ENCODE measurements around the gene SERPINI2. TPM values are rescaled to one million over a fixed set of nuclear protein-coding genes. Genes with fewer than 3 reads are reported as not detected.

Gene SERPINI2
- total and polyA plus RNA-seq, 12 donors: 0.10 to 0.38 (median 0.11) TPM; not detected in 9

DNA sequence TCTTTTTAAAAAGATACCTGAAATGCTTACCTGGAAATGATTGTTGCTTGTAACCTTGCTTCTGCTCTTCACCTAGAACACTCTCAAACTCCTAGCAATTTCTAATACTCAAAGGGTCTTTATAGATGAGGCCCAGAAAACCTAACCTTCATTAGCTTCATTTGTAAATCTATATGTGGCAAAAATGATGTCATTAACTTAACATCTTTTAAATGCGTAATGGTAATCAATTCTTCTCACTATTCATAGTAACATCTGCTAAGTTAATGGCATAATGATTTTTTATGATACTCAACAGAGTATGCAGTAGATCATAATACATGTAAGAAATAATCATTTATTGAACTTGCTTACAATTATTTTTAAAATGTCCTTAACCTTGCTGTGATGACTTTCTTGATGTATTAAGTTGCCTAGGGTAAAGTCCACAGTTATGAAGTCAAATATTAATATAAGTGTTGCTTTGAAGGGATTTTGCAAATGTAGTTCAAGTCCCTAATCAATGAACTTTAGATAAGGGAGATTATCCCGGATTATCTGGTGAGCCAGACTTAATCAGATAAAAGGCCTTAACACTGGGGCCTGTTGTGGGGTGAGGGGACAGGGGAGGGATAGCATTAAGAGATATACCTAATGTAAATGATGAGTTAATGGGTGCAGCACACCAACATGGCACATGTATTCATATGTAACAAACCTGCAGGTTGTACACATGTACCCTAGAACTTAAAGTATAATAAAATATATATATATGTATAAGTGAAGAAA, 10.1 kb upstream of the SERPINI2 start:
- Histone ChIP-seq H3K4me3 (no peak overlapping the region), H3K36me3 (replicated peaks in 1 of 2) (no peaks in the 10 kb centered on the region), H3K4me1 (replicated peaks in 1 of 2) (no peaks in the 10 kb centered on the region), H3K9me3 (replicated peaks in 1 of 3) (no peaks in the 10 kb centered on the region), H3K27me3 (no peaks in the 10 kb centered on the region), H3K27ac (no peak overlapping the region)
- 69 to 86% (median 78%) methylated on average over 2 of the region's 2 CpGs for WGBS, 4 donors
- intact Hi-C loops (cut with DNase I): no loop called here
- TF ChIP-seq, protein P1, sequence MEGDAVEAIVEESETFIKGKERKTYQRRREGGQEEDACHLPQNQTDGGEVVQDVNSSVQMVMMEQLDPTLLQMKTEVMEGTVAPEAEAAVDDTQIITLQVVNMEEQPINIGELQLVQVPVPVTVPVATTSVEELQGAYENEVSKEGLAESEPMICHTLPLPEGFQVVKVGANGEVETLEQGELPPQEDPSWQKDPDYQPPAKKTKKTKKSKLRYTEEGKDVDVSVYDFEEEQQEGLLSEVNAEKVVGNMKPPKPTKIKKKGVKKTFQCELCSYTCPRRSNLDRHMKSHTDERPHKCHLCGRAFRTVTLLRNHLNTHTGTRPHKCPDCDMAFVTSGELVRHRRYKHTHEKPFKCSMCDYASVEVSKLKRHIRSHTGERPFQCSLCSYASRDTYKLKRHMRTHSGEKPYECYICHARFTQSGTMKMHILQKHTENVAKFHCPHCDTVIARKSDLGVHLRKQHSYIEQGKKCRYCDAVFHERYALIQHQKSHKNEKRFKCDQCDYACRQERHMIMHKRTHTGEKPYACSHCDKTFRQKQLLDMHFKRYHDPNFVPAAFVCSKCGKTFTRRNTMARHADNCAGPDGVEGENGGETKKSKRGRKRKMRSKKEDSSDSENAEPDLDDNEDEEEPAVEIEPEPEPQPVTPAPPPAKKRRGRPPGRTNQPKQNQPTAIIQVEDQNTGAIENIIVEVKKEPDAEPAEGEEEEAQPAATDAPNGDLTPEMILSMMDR (IDR thresholded peaks at IDR 0.05): no peak
- TF ChIP-seq POLR2A (IDR thresholded peaks at IDR 0.05): no peak
- no peak for DNase-seq

DNA sequence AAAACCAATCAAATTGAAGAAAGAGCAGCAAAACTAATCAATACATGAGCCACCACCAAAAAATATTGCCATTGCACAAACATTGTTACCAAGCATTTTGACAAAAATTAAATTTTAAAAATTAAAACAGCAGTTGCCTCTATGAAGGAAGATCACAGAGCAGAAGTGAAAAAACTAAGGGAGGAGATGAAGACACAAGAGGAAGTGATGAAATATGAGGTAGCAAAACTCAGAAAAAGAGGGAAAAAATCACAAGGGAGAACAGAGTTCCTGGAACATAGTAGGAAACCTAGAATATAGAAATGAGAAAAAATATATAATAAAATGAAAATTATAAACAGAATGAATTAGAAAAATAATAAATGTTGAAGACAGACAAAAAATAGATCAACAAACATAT, 7.3 kb upstream of the SERPINI2 start:
- DNase-seq: no peak
- Histone ChIP-seq H3K4me1 (replicated peaks in 1 of 2) (no peaks in the 10 kb centered on the region), H3K27ac (no peak overlapping the region), H3K36me3 (replicated peaks in 1 of 2) (no peaks in the 10 kb centered on the region), H3K4me3 (no peak overlapping the region), H3K27me3 (no peaks in the 10 kb centered on the region), H3K9me3 (replicated peaks in 1 of 3) (no peaks in the 10 kb centered on the region)
- TF ChIP-seq, protein P1 (IDR thresholded peaks at IDR 0.05): no peak
- no peak for TF ChIP-seq POLR2A (IDR thresholded peaks at IDR 0.05)
- intact Hi-C loops (cut with DNase I): no loop called here

DNA sequence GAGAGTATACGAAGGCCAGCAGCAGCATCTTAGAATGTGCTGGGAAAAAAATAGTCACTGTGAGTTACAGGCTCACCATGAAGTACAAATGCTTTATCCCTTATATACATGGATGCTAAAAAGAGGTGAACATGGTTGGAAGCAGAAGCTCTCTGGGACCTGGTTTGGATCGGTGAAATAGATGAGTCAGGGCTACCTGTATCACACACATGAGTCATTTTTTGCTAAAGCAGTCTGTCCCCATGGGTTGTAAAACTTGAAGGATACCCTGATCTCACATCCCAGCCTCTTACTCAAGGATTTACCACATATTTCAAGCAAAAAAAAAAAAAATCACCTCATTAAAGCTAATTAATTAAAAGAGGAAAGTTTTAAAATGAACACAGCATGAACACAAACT, 6.9 kb upstream of the SERPINI2 start:
- Histone ChIP-seq H3K27ac (no peak overlapping the region), H3K36me3 (replicated peaks in 1 of 2) (no peaks in the 10 kb centered on the region), H3K9me3 (replicated peaks in 1 of 3) (no peaks in the 10 kb centered on the region), H3K4me3 (no peak overlapping the region), H3K4me1 (replicated peaks in 1 of 2) (no peaks in the 10 kb centered on the region), H3K27me3 (no peaks in the 10 kb centered on the region)
- no peak for TF ChIP-seq POLR2A (IDR thresholded peaks at IDR 0.05)
- TF ChIP-seq, protein P1 (IDR thresholded peaks at IDR 0.05): no peak
- intact Hi-C loops (cut with DNase I): no loop called here
- no peak for DNase-seq
- 67 to 86% (median 77%) methylated on average over 2 of the region's 2 CpGs for WGBS, 4 donors

DNA sequence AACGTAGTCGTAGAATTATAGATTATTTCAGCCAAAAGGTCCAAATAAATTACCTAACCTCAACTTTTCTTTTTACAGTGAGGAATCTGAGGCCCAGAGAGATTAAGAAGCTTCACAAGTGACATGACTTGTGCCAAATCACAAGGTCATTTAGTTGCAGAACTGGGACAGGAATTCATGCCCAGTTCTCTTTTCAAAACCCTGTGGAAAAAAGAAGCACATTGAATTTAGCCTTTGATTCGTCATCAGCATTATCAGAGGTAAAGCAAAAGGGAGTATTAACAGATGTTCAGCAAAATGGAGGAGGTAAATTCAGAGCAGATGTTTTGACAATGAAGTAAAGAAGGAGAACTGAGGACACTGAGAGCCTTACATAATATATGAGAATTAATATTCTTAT, 4.5 kb downstream of the SERPINI2 start:
- no peaks in the 10 kb centered on the region for H3K4me1 ChIP-seq (replicated peaks in 1 of 2)
- no peak overlapping the region for H3K27ac ChIP-seq
- no peak overlapping the region for H3K4me3 ChIP-seq
- no peak for DNase-seq
- intact Hi-C loops (cut with DNase I): no loop called here
- TF ChIP-seq POLR2A (IDR thresholded peaks at IDR 0.05): no peak
- TF ChIP-seq, protein P1 (IDR thresholded peaks at IDR 0.05): no peak
- no peaks in the 10 kb centered on the region for H3K27me3 ChIP-seq
- no peaks in the 10 kb centered on the region for H3K36me3 ChIP-seq (replicated peaks in 1 of 2)
- 27 to 58% (median 42%) methylated on average over 3 of the region's 3 CpGs for WGBS, 4 donors
- no peaks in the 10 kb centered on the region for H3K9me3 ChIP-seq (replicated peaks in 1 of 3)

Measured in adrenal gland (tissue), 12 donors.